HG03565 (cell line): ENCODE results near the gene GLG1.
"Not testable (repeated sequence)": the region's sequence is repeated elsewhere in the genome, so short reads cannot be mapped to it uniquely, and the experiment has no call there.

Experiments
- ATAC-seq: cut with Tn5 transposase; IDR thresholded peaks from one replicate; pipeline ENCODE4 v1.9.1; 2021; ENCODE audit warnings: mild to moderate bottlenecking, moderate library complexity; ENCODE audit not compliant: unreplicated experiment

The GLG1 gene

GRCh38 chr16:74606521-74607309, at the start of gene GLG1:
Gene GLG1 (minus strand): TSS chr16:74607114. CDS start chr16:74607094, 20 bp downstream.
- ATAC-seq: peak; percentile 91

- no peak for ATAC-seq
Measured at GRCh38 chr16:74654536-74655050, 47.7 kb upstream of the GLG1 start.

GRCh38 chr16:74652883-74653282, 46.0 kb upstream of the GLG1 start:
- not testable (repeated sequence) for ATAC-seq

- no peak for ATAC-seq
Measured at GRCh38 chr16:74652249-74652648, 45.3 kb upstream of the GLG1 start.

- no peak for ATAC-seq
Measured at GRCh38 chr16:74651841-74652240, 44.9 kb upstream of the GLG1 start.

- no peak for ATAC-seq
Measured at GRCh38 chr16:74650966-74651567, 44.2 kb upstream of the GLG1 start.

- no peak for ATAC-seq
Measured at GRCh38 chr16:74649839-74650504, 43.1 kb upstream of the GLG1 start.

- ATAC-seq: no peak
Measured at GRCh38 chr16:74641969-74642368, 35.1 kb upstream of the GLG1 start.

GRCh38 chr16:74637742-74638453, 31.0 kb upstream of the GLG1 start:
- no peak for ATAC-seq

GRCh38 chr16:74635303-74635702, 28.4 kb upstream of the GLG1 start:
- ATAC-seq: no peak

- ATAC-seq: no peak
Measured at GRCh38 chr16:74633686-74634085, 26.8 kb upstream of the GLG1 start.

- no peak for ATAC-seq
Measured at GRCh38 chr16:74627506-74628220, 20.7 kb upstream of the GLG1 start.

- no peak for ATAC-seq
Measured at GRCh38 chr16:74626741-74627416, 20.0 kb upstream of the GLG1 start.

GRCh38 chr16:74625500-74626350, 18.8 kb upstream of the GLG1 start:
- no peak for ATAC-seq

GRCh38 chr16:74623839-74624235, 16.9 kb upstream of the GLG1 start:
- no peak for ATAC-seq

GRCh38 chr16:74623214-74623838, 16.4 kb upstream of the GLG1 start:
- no peak for ATAC-seq

- ATAC-seq: no peak
Measured at GRCh38 chr16:74622005-74622404, 15.1 kb upstream of the GLG1 start.

- ATAC-seq: no peak
Measured at GRCh38 chr16:74617206-74617788, 10.4 kb upstream of the GLG1 start.
